ENCODE measurements around the gene MACF1.
"Not testable (repeated sequence)": the region's sequence is repeated elsewhere in the genome, so short reads cannot be mapped to it uniquely, and the experiment has no call there.

The MACF1 gene

GRCh38 chr1:39204441-39205081 lies at the start of gene MACF1:
MACF1 (plus strand) TSS chr1:39204695; CDS start chr1:39205023, 328 bp downstream.
- peak in 1 of 2 experiments; percentile 37 for DNase-seq

GRCh38 chr1:39157304-39157703 lies 47.2 kb upstream of the MACF1 start:
- no peak for DNase-seq

GRCh38 chr1:39158327-39159086 lies 46.0 kb upstream of the MACF1 start:
- no peak for DNase-seq

- no peak for DNase-seq
Observed at GRCh38 chr1:39159224-39160036, 45.1 kb upstream of the MACF1 start.

GRCh38 chr1:39160703-39161102 lies 43.8 kb upstream of the MACF1 start:
- DNase-seq, result no peak

- not testable (repeated sequence) for DNase-seq
Observed at GRCh38 chr1:39161811-39162210, 42.7 kb upstream of the MACF1 start.

- DNase-seq, result no peak
Observed at GRCh38 chr1:39163469-39163868, 41.0 kb upstream of the MACF1 start.

- no peak for DNase-seq
Observed at GRCh38 chr1:39164256-39164655, 40.2 kb upstream of the MACF1 start.

- no peak for DNase-seq
Observed at GRCh38 chr1:39165049-39165448, 39.4 kb upstream of the MACF1 start.

- no peak for DNase-seq
Observed at GRCh38 chr1:39165488-39165887, 39.0 kb upstream of the MACF1 start.

- no peak for DNase-seq
Observed at GRCh38 chr1:39167632-39168209, 36.8 kb upstream of the MACF1 start.

- DNase-seq, result no peak
Observed at GRCh38 chr1:39168301-39169080, 36.0 kb upstream of the MACF1 start.

GRCh38 chr1:39170731-39171667 lies 33.5 kb upstream of the MACF1 start:
- no peak for DNase-seq

- DNase-seq, result no peak
Observed at GRCh38 chr1:39173119-39173994, 31.1 kb upstream of the MACF1 start.

- no peak for DNase-seq
Observed at GRCh38 chr1:39173995-39174380, 30.5 kb upstream of the MACF1 start.

- no peak for DNase-seq
Observed at GRCh38 chr1:39174390-39175081, 30.0 kb upstream of the MACF1 start.

- no peak for DNase-seq
Observed at GRCh38 chr1:39177706-39178105, 26.8 kb upstream of the MACF1 start.

- DNase-seq, result no peak
Observed at GRCh38 chr1:39178541-39179431, 25.7 kb upstream of the MACF1 start.

- no peak for DNase-seq
Observed at GRCh38 chr1:39181311-39181710, 23.2 kb upstream of the MACF1 start.
